SU-DHL-6 (cell line): ENCODE data around the gene GPX4.

Experiments
- H2AFZ ChIP-seq: fragments of 200-600 bp; sonication (generic); 2 replicates; pipeline ENCODE4 v1.6.1; 2014; ENCODE audit warnings: low read depth, mild to moderate bottlenecking, moderate library complexity, mixed read lengths, antibody characterized with exemption, low read length; ENCODE audit not compliant: severe bottlenecking
- H3F3A ChIP-seq: fragments of 200-600 bp; shearing (Covaris generic); 2 replicates; pipeline ENCODE4 v1.6.0; 2016; ENCODE audit warnings: antibody characterized with exemption, mild to moderate bottlenecking; ENCODE audit not compliant: insufficient read depth
- H3K27ac ChIP-seq: fragments of 200-600 bp; sonication (generic); 2 replicates; pipeline ENCODE4 v1.5.1; 2016; ENCODE audit warnings: low read depth, mild to moderate bottlenecking, low read length, moderate library complexity, mixed read lengths
- H3K27me3 ChIP-seq: fragments of 200-600 bp; sonication (generic), shearing (Covaris generic); 2 replicates; pipeline ENCODE4 v1.6.0; 2014; ENCODE audit warnings: mild to moderate bottlenecking, low read length
- H3K36me3 ChIP-seq: fragments of 200-600 bp; sonication (generic); 2 replicates; pipeline ENCODE4 v1.6.1; 2014; ENCODE audit warnings: mild to moderate bottlenecking, low read length, mixed read lengths
- H3K4me2 ChIP-seq: fragments of 300-600, 200-600 bp; shearing (Covaris generic), sonication (generic); 2 replicates; pipeline ENCODE4 v1.6.0; 2014; ENCODE audit warnings: low read length, low read depth, mild to moderate bottlenecking; ENCODE audit not compliant: poor library complexity, severe bottlenecking
- H3K4me3 ChIP-seq: fragments of 200-600 bp; sonication (generic); 2 replicates; pipeline ENCODE4 v1.5.1; 2014; ENCODE audit warnings: antibody characterized with exemption, low read length, mild to moderate bottlenecking, mixed read lengths; ENCODE audit not compliant: insufficient read depth, poor library complexity, severe bottlenecking
- H3K79me2 ChIP-seq: fragments of 200-600 bp; sonication (generic); 2 replicates; pipeline ENCODE4 v1.6.1; 2014; ENCODE audit warnings: mild to moderate bottlenecking, low read length, moderate library complexity; ENCODE audit not compliant: insufficient read depth
- H3K9ac ChIP-seq: fragments of 200-600 bp; sonication (generic); 2 replicates; pipeline ENCODE4 v1.7.0; 2014; ENCODE audit warnings: mild to moderate bottlenecking, low read length
- H3K9me2 ChIP-seq: fragments of 200-600 bp; sonication (generic); replicated peaks from 2 replicates; pipeline ENCODE4 v1.6.1; 2014; ENCODE audit warnings: low read length; ENCODE audit not compliant: insufficient read depth
- H3K9me3 ChIP-seq: fragments of 200-600 bp; sonication (generic); 2 replicates; pipeline ENCODE4 v1.6.1; 2014; ENCODE audit warnings: low read length, mixed read lengths; ENCODE audit not compliant: insufficient read depth
- H4K20me1 ChIP-seq: fragments of 200-600 bp; sonication (generic); 2 replicates; pipeline ENCODE4 v1.6.1; 2014; ENCODE audit warnings: low read depth, mild to moderate bottlenecking, antibody characterized with exemption, low read length, moderate library complexity, mixed read lengths
- CTCF ChIP-seq: fragments of 200-600 bp; sonication (generic); IDR thresholded peaks from one replicate; pipeline ENCODE4 v1.5.1; 2017; ENCODE audit warnings: antibody characterized with exemption, mild to moderate bottlenecking, low read length, moderate library complexity; ENCODE audit not compliant: insufficient read depth, poor library complexity, severe bottlenecking
- EZH2phosphoT487 ChIP-seq: fragments of 200-600 bp; sonication (generic), shearing (Covaris generic); conservative IDR thresholded peaks from 2 replicates; pipeline ENCODE4 v1.6.1; 2018; ENCODE audit warnings: mild to moderate bottlenecking, antibody characterized with exemption, low read length, moderate library complexity, mixed read lengths

GPX4 gene

GRCh38 chr19:1067341-1067957 lies 36.3 kb upstream of the GPX4 start:
- Histone ChIP-seq H2AFZ (peak overlapping the region; percentile 13), H3K9me2 (no peaks in the 10 kb centered on the region), H3F3A (peaks cover 36% of the 10 kb centered on the region), H3K27ac (peak overlapping the region; percentile 89), H3K9ac (peak overlapping the region; percentile 96), H3K79me2 (peaks cover 21% of the 10 kb centered on the region), H3K4me3 (peak overlapping the region; percentile 88), H3K4me2 (peak overlapping the region; percentile 74), H3K9me3 (no peaks in the 10 kb centered on the region), H4K20me1 (no peaks in the 10 kb centered on the region), H3K36me3 (no peaks in the 10 kb centered on the region), H3K27me3 (no peaks in the 10 kb centered on the region)
- no peak for TF ChIP-seq EZH2phosphoT487
- TF ChIP-seq CTCF, result no peak

GRCh38 chr19:1068009-1069001 lies 35.5 kb upstream of the GPX4 start:
- Histone ChIP-seq H3K9me2 (no peaks in the 10 kb centered on the region), H3F3A (peaks cover 40% of the 10 kb centered on the region), H3K27ac (peak overlapping the region; percentile 89), H3K9ac (peak overlapping the region; percentile 96), H3K9me3 (no peaks in the 10 kb centered on the region), H3K4me3 (peak overlapping the region; percentile 88), H3K36me3 (no peaks in the 10 kb centered on the region), H4K20me1 (no peaks in the 10 kb centered on the region), H2AFZ (no peak overlapping the region), H3K4me2 (peak overlapping the region; percentile 74), H3K79me2 (peaks cover 21% of the 10 kb centered on the region), H3K27me3 (no peaks in the 10 kb centered on the region)
- TF ChIP-seq CTCF (no peak), EZH2phosphoT487 (no peak)

GRCh38 chr19:1069009-1069779 lies 34.6 kb upstream of the GPX4 start:
- no peak overlapping the region for H2AFZ ChIP-seq
- peaks cover 42% of the 10 kb centered on the region for H3F3A ChIP-seq
- TF ChIP-seq CTCF (no peak), EZH2phosphoT487 (no peak)
- peak overlapping the region; percentile 74 for H3K4me2 ChIP-seq
- peak overlapping the region; percentile 88 for H3K4me3 ChIP-seq
- no peaks in the 10 kb centered on the region for H3K9me3 ChIP-seq
- no peaks in the 10 kb centered on the region for H3K27me3 ChIP-seq
- H3K36me3 ChIP-seq, result no peaks in the 10 kb centered on the region
- H3K79me2 ChIP-seq, result peaks cover 21% of the 10 kb centered on the region
- no peaks in the 10 kb centered on the region for H3K9me2 ChIP-seq
- H3K9ac ChIP-seq, result peak overlapping the region; percentile 96
- peak overlapping the region; percentile 89 for H3K27ac ChIP-seq
- H4K20me1 ChIP-seq, result no peaks in the 10 kb centered on the region
